ENCODE data around the gene COL27A1. TPM values are rescaled to one million over a fixed set of nuclear protein-coding genes. Genes with fewer than 3 reads are reported as not detected.

COL27A1 gene
- total RNA-seq, 1 donor from 2014 or later, result 13.7 TPM

DNA sequence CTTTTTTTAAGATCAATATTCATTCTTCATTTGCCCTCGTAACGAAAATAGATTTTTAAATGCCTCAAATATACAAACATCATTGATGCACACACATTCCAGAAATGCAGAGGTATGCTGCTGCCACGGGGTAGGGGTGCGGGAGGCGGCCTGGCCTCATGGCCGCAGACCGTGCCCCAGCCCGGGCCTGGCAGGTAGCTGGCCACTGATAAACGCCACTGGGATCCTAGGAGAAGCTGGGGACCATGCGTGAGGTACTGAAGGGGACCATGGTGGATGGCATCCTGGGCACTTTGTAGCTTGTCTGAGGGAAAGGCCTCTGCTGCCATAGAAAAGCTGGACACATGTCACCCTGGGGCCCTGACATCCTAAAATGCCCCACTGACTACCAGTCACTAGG is 180.8 kb downstream of the COL27A1 start:
- DNase-seq (no peak), ATAC-seq (no peak)
- intact Hi-C loops (cut with DNase I), result no loop called here
- Histone ChIP-seq H3K9me3 (no peaks in the 10 kb centered on the region), H3K36me3 (peaks cover 58% of the 10 kb centered on the region), H3K27me3 (no peaks in the 10 kb centered on the region), H3K27ac (no peak overlapping the region), H3K4me3 (no peak overlapping the region), H3K4me1 (no peaks in the 10 kb centered on the region)
- TF ChIP-seq, protein P1, sequence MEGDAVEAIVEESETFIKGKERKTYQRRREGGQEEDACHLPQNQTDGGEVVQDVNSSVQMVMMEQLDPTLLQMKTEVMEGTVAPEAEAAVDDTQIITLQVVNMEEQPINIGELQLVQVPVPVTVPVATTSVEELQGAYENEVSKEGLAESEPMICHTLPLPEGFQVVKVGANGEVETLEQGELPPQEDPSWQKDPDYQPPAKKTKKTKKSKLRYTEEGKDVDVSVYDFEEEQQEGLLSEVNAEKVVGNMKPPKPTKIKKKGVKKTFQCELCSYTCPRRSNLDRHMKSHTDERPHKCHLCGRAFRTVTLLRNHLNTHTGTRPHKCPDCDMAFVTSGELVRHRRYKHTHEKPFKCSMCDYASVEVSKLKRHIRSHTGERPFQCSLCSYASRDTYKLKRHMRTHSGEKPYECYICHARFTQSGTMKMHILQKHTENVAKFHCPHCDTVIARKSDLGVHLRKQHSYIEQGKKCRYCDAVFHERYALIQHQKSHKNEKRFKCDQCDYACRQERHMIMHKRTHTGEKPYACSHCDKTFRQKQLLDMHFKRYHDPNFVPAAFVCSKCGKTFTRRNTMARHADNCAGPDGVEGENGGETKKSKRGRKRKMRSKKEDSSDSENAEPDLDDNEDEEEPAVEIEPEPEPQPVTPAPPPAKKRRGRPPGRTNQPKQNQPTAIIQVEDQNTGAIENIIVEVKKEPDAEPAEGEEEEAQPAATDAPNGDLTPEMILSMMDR (IDR thresholded peaks at IDR 0.05), result no peak

DNA sequence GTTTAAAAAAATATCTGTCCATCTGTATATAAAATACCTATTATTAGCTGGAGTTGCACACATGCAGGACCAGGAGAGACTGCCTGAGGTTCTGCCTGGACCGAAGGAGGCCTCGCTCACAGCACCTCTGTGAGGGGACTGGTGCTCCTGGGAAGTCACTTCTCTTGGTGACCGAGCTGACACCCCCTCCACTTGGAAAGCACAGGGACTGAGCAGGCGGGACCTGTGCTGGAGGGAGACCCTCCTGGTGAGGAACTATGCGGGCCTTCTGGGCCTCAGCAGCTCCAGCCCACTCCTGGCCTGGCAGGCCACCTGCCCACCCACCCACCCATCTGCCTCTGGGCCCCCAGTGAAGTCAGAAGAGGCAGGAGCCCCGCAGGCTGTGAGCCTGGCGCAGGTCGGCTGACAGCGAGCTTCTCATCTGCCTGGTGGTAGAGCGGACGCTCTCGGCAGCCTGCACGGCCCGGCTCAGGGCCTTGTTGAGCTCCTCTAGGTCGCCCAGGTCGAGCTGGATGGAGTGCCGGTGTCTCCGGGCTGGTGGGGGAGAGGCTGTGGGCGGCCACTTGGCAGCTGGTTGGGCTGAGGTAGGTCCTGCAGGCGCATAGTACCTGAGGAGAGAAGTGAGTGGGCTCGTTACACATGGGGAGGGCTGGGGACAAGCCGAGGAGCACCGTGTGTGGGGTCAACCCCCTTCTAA is 181.5 kb downstream of the COL27A1 start:
- peaks cover 65% of the 10 kb centered on the region for H3K36me3 ChIP-seq
- intact Hi-C loops (cut with DNase I), result no loop called here
- ATAC-seq, result no peak

GRCh38 chr9:114338187-114338586 is 182.8 kb downstream of the COL27A1 start:
- H3K4me1 ChIP-seq, result no peaks in the 10 kb centered on the region
- no peak for ATAC-seq
- no peaks in the 10 kb centered on the region for H3K9me3 ChIP-seq
- H3K36me3 ChIP-seq, result peaks cover 77% of the 10 kb centered on the region
- no peak overlapping the region for H3K4me3 ChIP-seq
- TF ChIP-seq, protein P1 (IDR thresholded peaks at IDR 0.05), result no peak
- intact Hi-C loops (cut with DNase I), result no loop called here
- H3K27me3 ChIP-seq, result no peaks in the 10 kb centered on the region
- H3K27ac ChIP-seq, result no peak overlapping the region
- DNase-seq, result no peak

More for the DNA sequence above, 181.5 kb downstream of the COL27A1 start:
- H3K4me1 ChIP-seq, result no peaks in the 10 kb centered on the region
- H3K9me3 ChIP-seq, result no peaks in the 10 kb centered on the region
- no peak overlapping the region for H3K4me3 ChIP-seq
- no peak for DNase-seq
- TF ChIP-seq, protein P1 (IDR thresholded peaks at IDR 0.05), result no peak
- no peaks in the 10 kb centered on the region for H3K27me3 ChIP-seq
- H3K27ac ChIP-seq, result no peak overlapping the region

DNA sequence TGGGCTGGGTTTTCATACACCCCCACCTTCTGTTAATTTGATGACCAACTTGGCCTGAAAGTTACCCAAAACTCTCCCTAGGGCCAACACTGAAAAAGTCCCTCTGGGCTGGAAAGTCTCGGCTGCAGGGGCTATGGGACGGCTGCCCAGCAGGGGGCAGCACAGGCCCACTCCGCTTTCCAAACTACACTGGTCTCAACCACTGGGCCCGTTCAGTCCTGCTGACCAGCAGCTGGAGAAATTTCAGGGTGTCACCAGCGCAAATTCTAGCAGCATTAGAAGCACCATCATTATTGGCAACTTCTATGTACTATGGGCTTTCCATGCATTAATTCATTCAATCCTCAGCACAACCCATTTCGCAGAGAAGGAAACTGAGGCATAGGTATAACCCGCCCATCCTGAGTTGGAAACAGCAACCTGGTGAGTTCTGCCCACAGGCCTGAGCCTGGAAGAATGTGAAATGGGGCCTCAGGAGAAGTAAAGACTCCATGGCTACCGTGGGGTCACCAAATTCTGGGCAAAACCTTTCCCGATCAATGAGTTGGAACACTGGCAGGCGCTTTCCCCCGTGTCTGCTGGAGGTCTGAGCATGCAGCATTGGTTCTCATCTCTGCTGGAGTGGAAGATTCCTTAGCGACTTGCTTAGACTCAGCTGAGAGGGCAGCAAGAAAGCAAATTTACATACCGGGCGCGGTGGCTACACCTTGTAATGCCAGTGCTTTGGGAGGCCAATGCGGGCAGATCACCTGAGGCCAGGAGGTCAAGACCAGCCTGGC is 184.0 kb downstream of the COL27A1 start:
- intact Hi-C loops (cut with DNase I), result no loop called here
- peaks cover 88% of the 10 kb centered on the region for H3K36me3 ChIP-seq

GRCh38 chr9:114341152-114341830 is 186.0 kb downstream of the COL27A1 start:
- Histone ChIP-seq H3K27ac (no peak overlapping the region), H3K36me3 (peaks cover 97% of the 10 kb centered on the region), H3K4me1 (no peaks in the 10 kb centered on the region), H3K4me3 (no peak overlapping the region), H3K27me3 (no peaks in the 10 kb centered on the region), H3K9me3 (no peaks in the 10 kb centered on the region)
- intact Hi-C loops (cut with DNase I), result no loop called here
- DNase-seq (no peak), ATAC-seq (no peak)
- TF ChIP-seq, protein P1 (IDR thresholded peaks at IDR 0.05), result no peak

More for the DNA sequence above, 184.0 kb downstream of the COL27A1 start:
- peak; percentile 79 for DNase-seq
- ATAC-seq, result peak; percentile 75
- Histone ChIP-seq H3K9me3 (no peaks in the 10 kb centered on the region), H3K4me1 (no peaks in the 10 kb centered on the region), H3K4me3 (no peak overlapping the region), H3K27ac (no peak overlapping the region), H3K27me3 (no peaks in the 10 kb centered on the region)
- TF ChIP-seq, protein P1 (IDR thresholded peaks at IDR 0.05), result peak; percentile 81

Measured in upper lobe of right lung (tissue), 1 donor.